GM21737 (cell line): ENCODE results near the gene TRIM51.
"Not testable (repeated sequence)": the region's sequence is repeated elsewhere in the genome, so short reads cannot be mapped to it uniquely, and the experiment has no call there.

Source experiments
- ATAC-seq: cut with Tn5 transposase; IDR thresholded peaks from one replicate; pipeline ENCODE4 v1.9.1; 2021; ENCODE audit warnings: mild to moderate bottlenecking, moderate library complexity; ENCODE audit not compliant: unreplicated experiment

Gene TRIM51, protein sequence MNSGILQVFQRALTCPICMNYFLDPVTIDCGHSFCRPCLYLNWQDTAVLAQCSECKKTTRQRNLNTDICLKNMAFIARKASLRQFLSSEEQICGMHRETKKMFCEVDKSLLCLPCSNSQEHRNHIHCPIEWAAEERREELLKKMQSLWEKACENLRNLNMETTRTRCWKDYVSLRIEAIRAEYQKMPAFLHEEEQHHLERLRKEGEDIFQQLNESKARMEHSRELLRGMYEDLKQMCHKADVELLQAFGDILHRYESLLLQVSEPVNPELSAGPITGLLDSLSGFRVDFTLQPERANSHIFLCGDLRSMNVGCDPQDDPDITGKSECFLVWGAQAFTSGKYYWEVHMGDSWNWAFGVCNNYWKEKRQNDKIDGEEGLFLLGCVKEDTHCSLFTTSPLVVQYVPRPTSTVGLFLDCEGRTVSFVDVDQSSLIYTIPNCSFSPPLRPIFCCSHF

DNA sequence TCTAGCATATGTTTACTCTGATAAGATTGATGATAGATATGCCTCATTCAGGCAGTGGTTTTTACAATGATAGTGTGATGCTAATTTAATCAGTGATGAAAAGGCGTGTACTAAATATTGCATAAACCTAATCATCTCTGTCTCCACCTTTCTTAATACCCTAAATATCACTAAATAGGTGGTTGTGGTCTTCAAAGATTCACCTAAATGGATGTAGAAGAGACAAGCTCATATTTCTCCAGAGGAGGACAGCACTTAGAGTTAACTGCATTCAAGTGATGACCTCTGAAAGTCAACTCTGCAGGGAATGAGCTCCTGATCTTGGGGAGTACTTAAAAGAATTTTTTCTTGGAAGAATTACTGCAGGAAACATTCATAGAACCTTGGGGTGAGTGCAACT lies at the start of gene TRIM51:
TSS of gene TRIM51 (plus strand) at position 301 of the 400 bp plus-strand sequence. CDS start 2,132 bp downstream, outside the sequence.
- not testable (repeated sequence) for ATAC-seq

DNA sequence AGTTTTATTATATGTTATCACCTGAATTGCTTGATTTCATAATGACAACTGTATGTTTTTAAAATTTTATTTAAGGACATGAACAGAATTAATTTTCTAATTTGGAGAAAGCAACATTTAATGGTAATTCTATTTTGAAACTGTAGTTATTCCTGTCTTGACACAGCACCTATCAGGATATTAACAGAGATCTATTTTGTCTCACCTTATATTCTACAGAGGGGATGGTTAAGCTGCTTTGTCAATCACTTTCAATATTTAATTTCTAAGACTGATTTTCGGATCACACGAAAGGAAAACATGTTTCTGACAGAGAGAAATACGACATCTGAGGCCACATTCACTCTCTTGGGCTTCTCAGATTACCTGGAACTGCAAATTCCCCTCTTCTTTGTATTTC lies 44.6 kb upstream of the TRIM51 start, which contains the start of gene OR5D16:
TSS of gene OR5D16 (plus strand) at position 301 of the 400 bp plus-strand sequence. CDS start at position 301, 0 bp downstream.
- no peak for ATAC-seq

GRCh38 chr11:55847453-55847852 lies 35.6 kb upstream of the TRIM51 start:
- ATAC-seq = no peak

DNA sequence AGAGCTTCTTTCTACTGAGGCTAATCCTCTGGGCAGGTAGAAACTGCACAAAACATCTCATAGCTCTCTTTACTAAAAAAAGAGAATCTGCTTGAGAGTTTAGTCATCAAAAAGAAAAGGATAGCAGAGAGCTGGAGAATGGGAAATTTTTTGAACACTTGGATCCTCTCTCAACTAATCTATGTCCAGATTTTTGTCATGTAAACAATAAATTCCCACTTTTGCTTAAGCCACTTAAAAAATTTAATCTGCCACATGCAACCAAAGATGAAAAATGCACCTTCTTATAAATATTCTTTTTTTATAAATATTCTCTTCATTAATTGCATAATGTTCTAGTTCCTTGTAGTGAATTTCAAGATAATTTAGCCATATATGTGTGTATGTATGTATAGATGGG lies 34.1 kb upstream of the TRIM51 start:
- no peak for ATAC-seq

GRCh38 chr11:55852141-55852540 lies 31.0 kb upstream of the TRIM51 start:
- no peak for ATAC-seq

DNA sequence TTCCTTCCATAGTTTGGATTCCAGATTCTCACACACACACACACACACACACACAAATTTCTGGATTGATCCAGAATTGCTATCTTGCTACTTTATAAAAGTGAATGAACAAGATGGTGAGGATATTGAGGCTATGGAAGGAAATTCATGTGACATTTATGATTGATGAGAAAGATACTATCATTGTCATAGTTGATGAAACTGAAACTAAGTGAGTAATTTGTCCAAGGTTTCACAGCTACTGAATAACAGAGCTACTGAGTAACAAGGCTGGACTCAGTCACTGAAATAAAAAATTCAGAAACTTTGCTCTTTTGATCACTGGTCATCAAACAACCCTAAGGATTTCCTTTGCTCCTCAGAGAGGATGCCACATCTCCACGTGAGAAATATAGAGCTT lies 28.4 kb upstream of the TRIM51 start:
- no peak for ATAC-seq

GRCh38 chr11:55867354-55867753 lies 15.7 kb upstream of the TRIM51 start:
- ATAC-seq = not testable (repeated sequence)

DNA sequence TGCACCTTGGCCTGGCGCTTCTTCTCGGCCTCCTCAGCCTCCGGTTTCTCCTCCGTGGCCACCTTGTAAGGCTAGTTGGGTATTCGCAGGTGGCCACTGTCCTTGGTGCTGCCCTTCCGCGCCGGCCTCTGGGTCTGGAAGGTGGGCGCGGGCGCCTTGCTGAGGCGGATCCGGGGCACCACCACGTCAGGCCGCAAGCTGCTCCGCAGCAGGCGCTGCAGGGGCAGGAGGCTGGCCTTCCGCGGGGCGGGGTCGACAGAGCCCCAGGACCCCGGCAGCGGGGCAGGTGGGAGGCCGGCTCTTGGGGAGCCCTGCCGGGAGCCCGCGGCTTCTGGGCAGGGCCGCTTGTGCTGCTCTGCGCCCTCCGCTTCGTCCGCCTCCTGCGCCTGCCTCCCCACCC lies 10.4 kb upstream of the TRIM51 start:
- ATAC-seq = not testable (repeated sequence)

GRCh38 chr11:55873146-55873545 lies 10.0 kb upstream of the TRIM51 start:
- not testable (repeated sequence) for ATAC-seq

GRCh38 chr11:55884995-55885394 lies 1.9 kb downstream of the TRIM51 start:
- not testable (repeated sequence) for ATAC-seq

DNA sequence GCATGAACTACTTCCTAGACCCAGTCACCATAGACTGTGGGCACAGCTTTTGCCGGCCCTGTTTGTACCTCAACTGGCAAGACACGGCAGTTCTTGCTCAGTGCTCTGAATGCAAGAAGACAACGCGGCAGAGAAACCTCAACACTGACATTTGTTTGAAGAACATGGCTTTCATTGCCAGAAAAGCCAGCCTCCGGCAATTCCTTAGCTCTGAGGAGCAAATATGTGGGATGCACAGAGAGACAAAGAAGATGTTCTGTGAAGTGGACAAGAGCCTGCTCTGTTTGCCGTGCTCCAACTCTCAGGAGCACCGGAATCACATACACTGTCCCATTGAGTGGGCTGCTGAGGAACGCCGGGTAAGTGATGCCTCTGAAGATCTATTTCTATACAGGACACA lies 2.4 kb downstream of the TRIM51 start:
- not testable (repeated sequence) for ATAC-seq

DNA sequence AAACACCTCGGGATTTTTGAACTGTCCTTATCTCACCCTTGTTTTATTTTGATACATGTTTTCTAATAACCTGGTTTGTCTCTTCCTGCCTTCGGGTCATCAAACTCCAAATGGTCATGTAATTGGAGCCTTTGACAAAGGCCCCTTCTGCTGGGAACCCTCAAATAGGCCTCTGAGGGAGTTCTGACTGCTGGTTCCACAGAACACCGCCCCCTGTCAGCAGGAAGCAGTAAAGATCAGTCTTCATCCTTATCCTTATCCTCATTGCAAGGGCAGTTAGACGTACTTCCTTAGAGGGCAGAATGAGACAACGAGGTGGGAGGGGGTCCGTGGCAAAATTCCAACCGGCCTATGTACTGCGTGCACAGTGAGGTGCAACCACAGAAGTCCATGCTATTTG lies 12.1 kb downstream of the TRIM51 start:
- ATAC-seq = no peak

DNA sequence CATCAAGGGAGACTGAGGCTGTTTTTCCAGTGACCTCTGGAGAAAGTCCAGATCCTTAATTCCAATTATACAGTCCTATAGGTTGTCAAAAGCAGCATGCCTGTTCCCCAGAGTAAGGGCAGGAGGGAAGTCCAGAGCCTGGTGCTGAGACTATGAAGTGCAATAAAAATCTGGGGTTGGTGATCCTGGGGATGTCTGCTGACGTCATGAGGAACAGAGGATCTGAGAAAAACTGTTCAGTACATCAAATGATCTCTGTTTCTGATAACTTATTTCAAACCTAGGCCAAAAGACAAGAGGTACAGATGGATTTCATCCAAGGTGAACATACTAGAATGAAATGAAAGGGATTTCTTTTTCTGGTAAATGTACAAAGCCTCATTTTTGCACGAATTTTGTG lies 19.2 kb downstream of the TRIM51 start:
- no peak for ATAC-seq

DNA sequence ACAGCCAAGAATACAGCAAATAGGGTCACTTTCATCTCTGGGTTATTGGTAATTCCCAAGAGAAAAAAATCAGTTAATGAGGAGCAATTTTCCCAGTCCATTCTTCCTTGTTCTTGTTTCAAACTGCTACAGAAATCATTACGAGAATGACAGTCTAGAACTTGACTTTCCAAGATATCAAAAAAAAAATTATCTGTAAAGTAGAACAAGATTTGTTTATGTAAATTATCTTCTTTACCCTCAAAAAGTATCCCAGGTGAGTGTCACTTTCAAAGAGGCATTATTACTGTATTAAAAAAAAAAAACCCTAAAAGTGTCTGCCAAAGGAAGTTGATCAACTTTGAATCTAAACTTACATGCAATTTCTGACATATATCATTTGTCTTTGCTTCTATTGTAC lies 31.4 kb downstream of the TRIM51 start, which contains the start of gene OR5W2:
TSS of gene OR5W2 (minus strand) at position 101 of the 400 bp plus-strand sequence. CDS start at position 101, 0 bp downstream.
- ATAC-seq = no peak

GRCh38 chr11:55920537-55920936 lies 37.4 kb downstream of the TRIM51 start:
- no peak for ATAC-seq

DNA sequence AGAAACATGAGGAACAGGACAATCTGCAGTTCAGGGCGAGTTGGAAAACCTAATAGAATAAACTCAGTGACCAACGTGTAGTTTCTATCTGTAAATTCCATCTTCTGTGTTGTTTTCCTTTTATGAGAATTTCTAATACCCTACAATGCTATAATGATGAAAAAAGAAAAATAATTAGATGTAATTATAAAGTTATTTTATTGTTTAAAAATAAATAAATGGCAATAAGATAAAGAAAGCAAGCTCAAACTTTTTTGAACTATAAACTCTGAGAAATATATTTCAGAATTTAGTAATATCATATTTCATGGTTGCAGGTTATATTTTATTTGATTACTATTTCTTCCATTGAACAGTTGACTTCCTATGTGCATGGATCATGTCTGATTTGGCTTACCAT lies 53.2 kb downstream of the TRIM51 start, which contains the start of gene OR5I1:
TSS of gene OR5I1 (minus strand) at position 101 of the 400 bp plus-strand sequence. CDS start at position 101, 0 bp downstream.
- no peak for ATAC-seq
